HG03064 (cell line): ENCODE measurements around the gene PIAS1.
"Not testable (repeated sequence)": the region's sequence is repeated elsewhere in the genome, so short reads cannot be mapped to it uniquely, and the experiment has no call there.

Source experiments
- ATAC-seq: cut with Tn5 transposase; IDR thresholded peaks from one replicate; pipeline ENCODE4 v1.9.1; 2021; ENCODE audit warnings: low read depth; ENCODE audit not compliant: unreplicated experiment

The PIAS1 gene

DNA sequence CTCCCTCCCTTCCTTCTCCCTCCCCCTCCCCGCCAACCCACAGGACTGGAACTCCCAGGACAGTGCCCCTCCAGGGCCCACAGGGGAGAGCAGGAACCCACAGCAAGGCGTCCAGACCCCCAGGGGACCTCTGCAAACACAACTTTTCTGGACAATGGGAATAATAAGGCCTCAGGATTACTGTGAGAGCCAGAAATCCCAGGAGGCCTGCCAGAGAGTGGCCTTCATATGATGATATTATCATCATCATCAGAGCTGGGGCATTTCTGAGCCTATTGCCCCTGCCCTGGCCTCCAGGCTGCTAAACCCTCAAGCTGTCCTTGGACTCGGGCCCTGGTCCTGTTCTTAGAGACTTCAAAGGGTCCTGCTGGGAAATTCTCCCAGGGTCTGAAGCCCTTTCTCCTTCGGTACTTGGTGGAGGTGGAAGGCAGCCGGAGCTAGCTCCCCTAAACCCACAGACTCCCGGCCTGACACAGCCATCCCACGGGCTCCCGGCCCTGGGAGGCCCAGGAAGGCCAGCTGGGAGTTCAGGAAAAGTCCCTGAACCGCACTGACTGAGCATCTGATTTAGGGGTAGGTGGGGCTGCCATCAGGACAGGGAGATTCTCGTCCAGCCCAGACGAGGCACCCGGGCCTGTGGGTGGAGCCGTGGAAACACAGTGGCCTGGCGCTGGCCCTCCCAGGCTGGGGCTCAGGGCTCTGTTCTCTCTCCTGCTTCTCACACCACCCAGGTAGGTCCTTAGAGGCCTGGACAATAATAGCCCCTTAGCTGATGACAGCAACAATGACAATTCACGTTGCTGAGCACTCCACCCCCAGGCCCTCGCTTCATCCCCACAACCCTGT, 146.1 kb downstream of the PIAS1 start:
- ATAC-seq: no peak

DNA sequence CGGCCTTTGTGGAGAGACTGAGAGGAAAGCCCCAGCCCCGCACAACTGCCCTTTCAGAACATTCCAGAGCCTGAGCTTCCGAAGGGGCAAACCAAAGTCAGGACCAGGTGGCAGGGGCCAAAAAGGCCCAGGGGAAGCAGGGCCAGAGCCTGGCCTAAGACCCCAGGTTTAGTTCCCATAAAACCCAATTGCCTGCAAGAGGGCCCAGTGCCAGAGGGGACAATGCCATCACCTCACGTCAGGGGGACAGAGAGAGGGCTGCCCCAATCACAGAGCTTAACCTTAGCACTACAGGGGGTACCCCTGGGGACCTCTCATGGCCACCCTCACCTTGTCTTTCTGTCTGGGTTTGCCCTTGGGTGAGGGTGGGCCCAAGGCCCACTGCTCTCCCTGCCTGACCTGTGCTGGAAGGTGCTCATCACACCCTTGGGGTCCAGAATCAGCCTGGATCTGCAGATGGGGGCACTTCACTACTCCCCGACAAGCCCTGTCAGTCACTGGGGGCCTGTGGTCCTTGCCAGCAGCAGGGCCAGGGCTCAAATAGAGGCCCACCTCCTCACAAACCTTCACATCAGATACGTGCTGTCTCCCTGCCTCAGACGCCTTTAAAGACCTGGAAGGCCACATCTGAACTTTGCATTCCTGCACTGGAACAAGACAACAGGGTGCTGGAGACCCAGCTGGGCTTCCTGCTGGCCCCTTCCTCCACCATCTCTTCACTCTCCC, 147.2 kb downstream of the PIAS1 start:
- ATAC-seq: no peak

- ATAC-seq: no peak
These were observed 147.8 kb downstream of the PIAS1 start for GRCh38 chr15:68201879-68202261.

GRCh38 chr15:68202994-68203393, 148.9 kb downstream of the PIAS1 start:
- ATAC-seq: not testable (repeated sequence)

- no peak for ATAC-seq
These were observed 149.4 kb downstream of the PIAS1 start for GRCh38 chr15:68203486-68203885.

GRCh38 chr15:68203956-68204355, 149.8 kb downstream of the PIAS1 start:
- ATAC-seq: no peak

DNA sequence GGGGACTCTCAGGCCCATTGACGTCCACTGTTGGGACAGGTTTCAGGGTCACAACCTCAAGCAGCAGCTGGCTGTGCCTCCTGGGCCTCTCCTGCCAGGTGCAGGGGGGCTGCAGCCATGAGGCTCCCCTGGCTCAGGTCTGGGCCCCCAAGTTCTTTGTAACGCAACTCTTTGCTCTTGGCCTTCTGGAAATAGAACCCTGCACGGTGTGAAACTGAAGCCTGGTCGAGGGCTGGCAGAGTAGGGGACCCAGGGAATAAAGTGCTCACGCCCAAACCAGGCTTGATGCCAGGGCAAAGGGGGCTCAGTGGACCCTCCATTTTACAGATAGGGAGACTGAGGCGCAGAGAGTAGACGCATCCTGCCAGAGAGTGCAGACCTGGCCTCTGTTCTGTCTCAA, 150.2 kb downstream of the PIAS1 start:
- no peak for ATAC-seq

DNA sequence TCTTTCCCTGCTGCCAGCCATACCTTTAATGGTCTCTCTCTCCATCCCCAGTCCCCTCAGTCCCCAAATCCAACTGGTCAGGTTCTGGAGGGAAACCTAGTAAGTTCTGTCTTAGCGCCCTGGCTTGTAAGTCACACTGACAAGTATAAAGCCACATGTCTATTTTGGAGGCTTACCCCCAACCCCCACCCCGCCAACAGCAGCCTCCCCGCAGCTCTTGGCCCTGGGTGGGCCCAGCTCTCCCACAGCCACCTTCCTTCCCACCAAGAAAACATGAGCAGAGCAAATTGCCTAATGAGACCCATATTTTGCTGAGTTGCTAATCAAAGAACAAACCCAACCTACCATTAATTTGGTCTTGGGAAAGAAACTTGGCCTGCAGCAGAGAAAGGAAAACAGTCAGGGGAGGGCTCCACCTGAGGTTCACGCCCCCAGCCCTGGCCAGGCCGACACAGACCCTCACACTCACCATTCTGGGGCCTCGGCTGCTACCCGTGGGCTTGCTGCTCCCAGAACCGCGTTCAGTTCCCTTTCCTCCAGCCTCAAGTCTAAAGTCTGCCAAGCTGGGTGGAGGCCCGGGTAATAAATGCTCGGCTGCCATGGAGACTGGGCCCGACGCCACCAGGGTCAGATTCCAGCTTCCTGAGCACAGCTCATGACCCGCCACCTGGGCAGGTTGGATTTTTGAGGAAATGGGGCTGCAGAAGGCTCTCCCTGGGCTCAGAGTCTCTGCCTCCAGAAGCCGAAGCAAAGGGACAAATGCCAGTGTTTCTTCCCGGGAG, 150.9 kb downstream of the PIAS1 start, which contains the start of gene CALML4:
CALML4 (minus strand) TSS at position 557 of the 782 bp plus-strand sequence; CDS start at position 472, 85 bp downstream.
- no peak for ATAC-seq

DNA sequence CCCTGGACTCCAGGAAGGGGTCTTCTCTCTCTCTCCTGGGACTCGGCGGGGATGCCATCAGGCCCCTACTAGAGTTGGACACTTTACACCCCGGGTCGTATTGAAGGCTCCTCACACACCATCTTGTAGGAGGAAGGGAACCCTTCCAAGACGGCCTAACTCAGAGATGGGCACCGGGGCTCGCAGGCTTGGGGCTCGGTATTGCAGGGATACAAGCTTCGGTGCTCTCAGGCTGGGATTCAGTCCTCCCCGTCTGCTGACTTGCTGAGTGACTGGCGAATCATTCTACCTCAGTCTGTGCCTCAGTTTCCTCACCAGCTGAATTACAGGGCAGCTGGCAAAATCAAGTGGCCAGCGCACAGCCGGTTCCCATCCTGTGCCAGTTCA, 151.4 kb downstream of the PIAS1 start:
- no peak for ATAC-seq

DNA sequence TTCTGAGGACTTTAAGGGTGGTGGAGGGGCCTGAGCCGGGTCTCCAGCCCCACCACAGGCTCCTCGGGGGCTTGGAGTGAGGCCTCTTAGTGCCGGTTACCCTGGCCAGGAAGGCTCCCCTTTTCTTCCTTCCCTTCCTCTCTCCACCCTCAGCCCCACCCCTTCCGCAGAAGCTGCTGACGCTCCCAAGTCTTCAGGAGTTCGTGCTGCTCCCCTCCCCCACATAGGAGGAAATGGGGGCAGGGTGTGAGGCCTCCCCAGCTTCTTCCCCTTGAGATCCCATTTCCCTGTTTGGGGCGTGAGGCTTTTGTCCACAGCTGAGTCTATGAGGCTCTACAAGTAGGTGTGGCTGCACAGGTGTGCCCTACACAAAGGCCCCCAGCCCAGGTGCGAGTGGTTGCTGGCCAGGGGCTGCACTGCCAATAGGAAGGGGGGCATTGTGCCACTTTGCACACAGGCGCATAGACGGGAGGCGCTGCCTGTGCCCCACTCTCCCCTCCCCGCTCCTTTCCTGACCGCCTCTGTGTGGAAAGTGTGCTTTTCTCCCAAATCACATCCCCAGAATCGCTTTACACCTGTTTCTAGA, 151.9 kb downstream of the PIAS1 start:
- no peak for ATAC-seq

DNA sequence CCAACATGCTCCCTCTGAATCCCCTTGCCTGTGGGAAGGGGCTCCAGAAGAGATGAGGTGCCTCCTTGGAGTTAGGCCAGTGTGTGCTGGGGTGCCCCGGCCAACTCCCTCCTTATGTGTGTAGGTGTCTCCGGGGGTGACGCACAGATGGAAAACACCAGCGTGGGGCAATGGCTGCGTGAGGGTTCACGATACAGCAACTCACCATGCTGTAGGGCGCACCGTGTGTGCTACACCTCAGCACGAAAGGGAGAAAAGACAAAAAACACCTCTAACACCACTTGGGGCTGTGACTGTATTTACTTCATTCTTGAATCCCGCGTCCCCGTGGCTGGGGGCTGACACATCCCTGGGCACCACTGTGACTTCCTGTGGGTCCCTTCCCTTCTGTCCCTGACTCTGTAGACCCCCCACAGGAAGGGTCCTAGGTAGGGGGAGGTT, 152.6 kb downstream of the PIAS1 start:
- no peak for ATAC-seq

DNA sequence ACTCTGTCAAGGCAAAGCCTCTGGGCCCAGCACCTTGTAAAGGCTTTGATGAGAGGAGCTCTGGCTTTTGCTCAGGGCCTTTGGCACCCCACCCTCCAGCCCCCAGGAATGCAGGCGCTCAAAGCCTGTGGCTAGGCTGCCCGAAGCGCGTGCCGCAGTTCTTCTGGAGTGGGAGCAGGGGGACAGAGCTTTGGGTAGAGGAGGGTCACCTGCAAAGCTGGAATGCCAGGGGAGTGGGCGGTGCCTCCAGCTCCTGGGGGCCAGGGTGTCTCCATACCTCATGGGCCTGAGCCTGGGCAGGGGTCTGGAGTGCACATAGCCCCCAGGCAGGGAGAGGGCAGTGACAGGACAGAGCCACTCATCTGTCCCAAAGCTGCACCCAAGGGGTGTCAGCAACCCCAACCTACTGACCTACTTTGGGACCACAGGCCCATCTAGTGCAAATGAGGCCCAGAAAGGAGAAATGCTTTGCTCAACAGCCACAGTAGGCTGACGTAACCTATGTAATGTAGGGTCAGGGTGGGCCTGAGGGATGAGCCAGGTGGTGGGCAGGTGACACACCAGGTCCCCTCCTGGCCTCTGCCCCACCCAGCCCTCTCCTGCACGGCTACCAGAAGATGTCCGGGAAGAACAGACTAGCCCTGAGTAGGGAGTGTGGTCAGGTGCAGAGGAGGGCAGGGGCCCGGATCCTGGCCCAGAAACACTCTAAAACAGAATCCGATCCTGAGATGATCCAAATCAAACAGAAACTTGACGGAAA, 153.2 kb downstream of the PIAS1 start:
- no peak for ATAC-seq

DNA sequence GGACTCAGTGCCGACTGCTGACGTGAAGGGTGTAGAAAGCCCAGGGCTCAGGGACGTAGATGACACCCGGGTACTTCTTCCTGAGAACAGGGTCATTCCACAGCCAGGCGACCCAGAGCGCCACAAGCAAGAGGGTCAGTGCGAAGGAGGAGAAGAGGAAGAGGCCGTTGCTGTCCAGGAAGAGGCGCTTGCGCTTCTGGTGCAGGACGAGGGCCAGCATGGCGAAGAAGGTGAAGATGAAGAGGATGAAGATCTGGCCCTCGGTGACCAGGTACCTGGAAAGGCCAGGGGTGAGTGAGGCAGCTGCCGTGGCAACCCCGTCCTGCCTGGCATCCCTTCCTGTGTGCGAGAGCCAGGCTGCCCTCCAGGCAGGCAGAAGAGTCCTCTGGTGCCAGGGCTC, 154.0 kb downstream of the PIAS1 start:
- no peak for ATAC-seq

- no peak for ATAC-seq
These were observed 154.6 kb downstream of the PIAS1 start for GRCh38 chr15:68208636-68209240.

- no peak for ATAC-seq
These were observed 155.2 kb downstream of the PIAS1 start for GRCh38 chr15:68209272-68209671.

DNA sequence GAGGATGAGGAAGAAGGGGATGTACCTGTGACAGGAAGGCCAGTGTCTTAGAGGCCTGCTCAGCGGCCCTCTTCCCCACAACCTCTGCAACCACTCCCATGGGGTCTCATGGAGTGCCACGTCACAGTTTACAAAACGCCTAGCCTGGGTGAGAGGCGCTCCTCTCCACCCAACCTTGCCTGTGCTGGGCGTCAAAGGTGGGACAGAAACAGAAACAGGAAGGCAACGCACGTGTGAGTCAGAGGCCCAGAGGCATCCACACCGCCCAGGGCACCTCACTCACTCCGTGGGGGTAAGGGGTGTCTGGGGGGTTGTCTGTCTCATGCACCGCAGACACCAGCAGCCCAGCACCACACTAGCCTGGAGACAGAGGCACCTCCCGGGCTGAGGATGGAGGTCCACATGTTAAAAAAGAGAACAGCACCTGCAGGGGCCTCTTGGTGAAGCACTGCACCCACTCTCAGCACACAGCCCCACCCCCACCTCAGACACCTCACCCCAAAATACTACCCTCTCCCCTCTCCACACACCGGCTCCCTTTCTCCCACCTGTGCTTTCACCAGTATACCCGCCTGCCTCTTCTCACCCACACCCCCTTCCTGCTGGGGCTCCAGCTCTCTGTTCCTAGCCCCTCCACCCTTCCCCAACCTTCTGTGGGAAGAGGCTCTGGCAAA, 155.8 kb downstream of the PIAS1 start:
- no peak for ATAC-seq

- no peak for ATAC-seq
These were observed 156.3 kb downstream of the PIAS1 start for GRCh38 chr15:68210409-68210756.

- no peak for ATAC-seq
These were observed 156.9 kb downstream of the PIAS1 start for GRCh38 chr15:68210821-68211655.
